ENCODE data around the gene SCGB2A2.

- TF ChIP-seq MXI1 (IDR thresholded peaks at IDR 0.05; ENCODE audit: low read depth, low read length) (no peak), EP300 (IDR thresholded peaks at IDR 0.05; ENCODE audit: borderline replicate concordance in 1 of 2, low read depth in 1 of 2, low read length in 1 of 2) (no peak), RAD21 (IDR thresholded peaks at IDR 0.05; ENCODE audit: low read length) (no peak), TCF12 (IDR thresholded peaks at IDR 0.05) (no peak), NRF1 (IDR thresholded peaks at IDR 0.05; ENCODE audit: low read depth, low read length) (no peak), GABPA (IDR thresholded peaks at IDR 0.05; ENCODE audit: low read depth) (no peak), MAX (IDR thresholded peaks at IDR 0.05; ENCODE audit: low read depth) (no peak), CHD2 (IDR thresholded peaks at IDR 0.05; ENCODE audit: low read length, partially characterized antibody) (no peak), POLR2AphosphoS5 (IDR thresholded peaks at IDR 0.05; ENCODE audit: low read depth, low read length) (no peak), TAF1 (IDR thresholded peaks at IDR 0.05; ENCODE audit: borderline replicate concordance, low read depth, low read length) (no peak)
- TF ChIP-seq, protein P1, sequence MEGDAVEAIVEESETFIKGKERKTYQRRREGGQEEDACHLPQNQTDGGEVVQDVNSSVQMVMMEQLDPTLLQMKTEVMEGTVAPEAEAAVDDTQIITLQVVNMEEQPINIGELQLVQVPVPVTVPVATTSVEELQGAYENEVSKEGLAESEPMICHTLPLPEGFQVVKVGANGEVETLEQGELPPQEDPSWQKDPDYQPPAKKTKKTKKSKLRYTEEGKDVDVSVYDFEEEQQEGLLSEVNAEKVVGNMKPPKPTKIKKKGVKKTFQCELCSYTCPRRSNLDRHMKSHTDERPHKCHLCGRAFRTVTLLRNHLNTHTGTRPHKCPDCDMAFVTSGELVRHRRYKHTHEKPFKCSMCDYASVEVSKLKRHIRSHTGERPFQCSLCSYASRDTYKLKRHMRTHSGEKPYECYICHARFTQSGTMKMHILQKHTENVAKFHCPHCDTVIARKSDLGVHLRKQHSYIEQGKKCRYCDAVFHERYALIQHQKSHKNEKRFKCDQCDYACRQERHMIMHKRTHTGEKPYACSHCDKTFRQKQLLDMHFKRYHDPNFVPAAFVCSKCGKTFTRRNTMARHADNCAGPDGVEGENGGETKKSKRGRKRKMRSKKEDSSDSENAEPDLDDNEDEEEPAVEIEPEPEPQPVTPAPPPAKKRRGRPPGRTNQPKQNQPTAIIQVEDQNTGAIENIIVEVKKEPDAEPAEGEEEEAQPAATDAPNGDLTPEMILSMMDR (IDR thresholded peaks at IDR 0.05), result no peak
- TF ChIP-seq, protein P2, sequence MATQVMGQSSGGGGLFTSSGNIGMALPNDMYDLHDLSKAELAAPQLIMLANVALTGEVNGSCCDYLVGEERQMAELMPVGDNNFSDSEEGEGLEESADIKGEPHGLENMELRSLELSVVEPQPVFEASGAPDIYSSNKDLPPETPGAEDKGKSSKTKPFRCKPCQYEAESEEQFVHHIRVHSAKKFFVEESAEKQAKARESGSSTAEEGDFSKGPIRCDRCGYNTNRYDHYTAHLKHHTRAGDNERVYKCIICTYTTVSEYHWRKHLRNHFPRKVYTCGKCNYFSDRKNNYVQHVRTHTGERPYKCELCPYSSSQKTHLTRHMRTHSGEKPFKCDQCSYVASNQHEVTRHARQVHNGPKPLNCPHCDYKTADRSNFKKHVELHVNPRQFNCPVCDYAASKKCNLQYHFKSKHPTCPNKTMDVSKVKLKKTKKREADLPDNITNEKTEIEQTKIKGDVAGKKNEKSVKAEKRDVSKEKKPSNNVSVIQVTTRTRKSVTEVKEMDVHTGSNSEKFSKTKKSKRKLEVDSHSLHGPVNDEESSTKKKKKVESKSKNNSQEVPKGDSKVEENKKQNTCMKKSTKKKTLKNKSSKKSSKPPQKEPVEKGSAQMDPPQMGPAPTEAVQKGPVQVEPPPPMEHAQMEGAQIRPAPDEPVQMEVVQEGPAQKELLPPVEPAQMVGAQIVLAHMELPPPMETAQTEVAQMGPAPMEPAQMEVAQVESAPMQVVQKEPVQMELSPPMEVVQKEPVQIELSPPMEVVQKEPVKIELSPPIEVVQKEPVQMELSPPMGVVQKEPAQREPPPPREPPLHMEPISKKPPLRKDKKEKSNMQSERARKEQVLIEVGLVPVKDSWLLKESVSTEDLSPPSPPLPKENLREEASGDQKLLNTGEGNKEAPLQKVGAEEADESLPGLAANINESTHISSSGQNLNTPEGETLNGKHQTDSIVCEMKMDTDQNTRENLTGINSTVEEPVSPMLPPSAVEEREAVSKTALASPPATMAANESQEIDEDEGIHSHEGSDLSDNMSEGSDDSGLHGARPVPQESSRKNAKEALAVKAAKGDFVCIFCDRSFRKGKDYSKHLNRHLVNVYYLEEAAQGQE (IDR thresholded peaks at IDR 0.05; ENCODE audit: low read depth, low read length), result no peak
These were observed 28.9 kb upstream of the SCGB2A2 start for GRCh38 chr11:62241095-62241494.
